Neural progenitor cell (in vitro differentiated cells): ENCODE data around the gene ABTB1. TPM values are rescaled to one million over a fixed set of nuclear protein-coding genes. Genes with fewer than 3 reads are reported as not detected.
A peak's percentile ranks its signal among the peaks of the same experiment; 100 is the strongest.

ENCODE experiments used
- DNase-seq: peaks from one replicate; pipeline ENCODE4 v3.0.0-alpha.2; 2016; ENCODE audit warnings: low spot score
- H2AFZ ChIP-seq: fragments of 200-600 bp; sonication (generic); replicated peaks from 2 replicates; pipeline ENCODE4 v1.6.1; 2016; ENCODE audit warnings: antibody characterized with exemption
- H3F3A ChIP-seq: fragments of 200-600 bp; sonication (generic); 2 replicates; pipeline ENCODE4 v1.6.1; 2016; ENCODE audit warnings: antibody characterized with exemption, low read depth
- H3K27ac ChIP-seq: fragments of 200-600 bp; sonication (generic); 2 replicates; pipeline ENCODE4 v1.5.1; 2016; ENCODE audit warnings: mild to moderate bottlenecking
- H3K27me3 ChIP-seq: fragments of 200-600 bp; sonication (generic); 2 replicates; pipeline ENCODE4 v1.6.1; 2016; ENCODE audit warnings: mild to moderate bottlenecking, moderate library complexity
- H3K36me3 ChIP-seq: fragments of 200-600 bp; sonication (generic); 2 replicates; pipeline ENCODE4 v1.5.1; 2016
- H3K4me1 ChIP-seq: fragments of 200-600 bp; sonication (generic); 2 replicates; pipeline ENCODE4 v1.6.1; 2016; ENCODE audit warnings: mixed run types
- H3K4me2 ChIP-seq: fragments of 200-600 bp; sonication (generic); 2 replicates; pipeline ENCODE4 v1.6.1; 2016
- H3K4me3 ChIP-seq: fragments of 200-600 bp; sonication (generic); 2 replicates; pipeline ENCODE4 v1.5.1; 2016
- H3K79me2 ChIP-seq: fragments of 200-600 bp; sonication (generic); 2 replicates; pipeline ENCODE4 v1.6.1; 2016; ENCODE audit warnings: low read depth
- H3K9ac ChIP-seq: fragments of 200-600 bp; sonication (generic); 2 replicates; pipeline ENCODE4 v1.6.1; 2016
- H3K9me3 ChIP-seq: fragments of 200-600 bp; sonication (generic); 2 replicates; pipeline ENCODE4 v1.5.1; 2016; ENCODE audit warnings: low read depth
- H4K20me1 ChIP-seq: fragments of 200-600 bp; sonication (generic); 2 replicates; pipeline ENCODE4 v1.6.1; 2016; ENCODE audit warnings: low read depth
- H3K27ac Mint-ChIP-seq: 3 replicates; pipeline ENCODE4 v1.8.0; 2021; ENCODE audit warnings: mixed read lengths
- H3K27me3 Mint-ChIP-seq: 2 replicates; pipeline ENCODE4 v1.8.0; 2022; ENCODE audit warnings: low read depth, mild to moderate bottlenecking, inconsistent platforms, moderate library complexity, mixed read lengths; ENCODE audit not compliant: insufficient read depth
- H3K36me3 Mint-ChIP-seq: 3 replicates; pipeline ENCODE4 v1.8.0; 2021; ENCODE audit warnings: mixed read lengths
- H3K4me1 Mint-ChIP-seq: 3 replicates; pipeline ENCODE4 v1.8.0; 2021; ENCODE audit warnings: mixed read lengths
- H3K4me3 Mint-ChIP-seq: 3 replicates; pipeline ENCODE4 v1.8.0; 2021; ENCODE audit warnings: mild to moderate bottlenecking, moderate library complexity, mixed read lengths
- H3K9me3 Mint-ChIP-seq: 3 replicates; pipeline ENCODE4 v1.8.0; 2020; ENCODE audit warnings: mixed read lengths
- EZH2 ChIP-seq: fragments of 200-600 bp; sonication (generic); IDR thresholded peaks from 2 replicates; pipeline ENCODE4 v1.6.1; 2017; ENCODE audit warnings: antibody characterized with exemption, mild to moderate bottlenecking, moderate library complexity
- EZH2phosphoT487 ChIP-seq: fragments of 200-600 bp; sonication (generic); IDR thresholded peaks from 2 replicates; pipeline ENCODE4 v1.6.1; 2017; ENCODE audit warnings: antibody characterized with exemption
- total RNA-seq: library from RNA; depleted of rRNA; stranded (reverse); fragments of >200 nt; gene quantifications from 2 replicates; pipeline ENCODE4 v1.2.3, GENCODE V29; 2015; ENCODE audit warnings: low replicate concordance
- TF ChIP-seq, protein P1 (sequence below): fragments of 200-600 bp; sonication (generic); IDR thresholded peaks from 2 replicates; pipeline ENCODE4 v1.5.1; 2017; ENCODE audit warnings: antibody characterized with exemption, mild to moderate bottlenecking

ABTB1 gene
- total RNA-seq, 1 donor from 2014 or later: 2.4 TPM

DNA sequence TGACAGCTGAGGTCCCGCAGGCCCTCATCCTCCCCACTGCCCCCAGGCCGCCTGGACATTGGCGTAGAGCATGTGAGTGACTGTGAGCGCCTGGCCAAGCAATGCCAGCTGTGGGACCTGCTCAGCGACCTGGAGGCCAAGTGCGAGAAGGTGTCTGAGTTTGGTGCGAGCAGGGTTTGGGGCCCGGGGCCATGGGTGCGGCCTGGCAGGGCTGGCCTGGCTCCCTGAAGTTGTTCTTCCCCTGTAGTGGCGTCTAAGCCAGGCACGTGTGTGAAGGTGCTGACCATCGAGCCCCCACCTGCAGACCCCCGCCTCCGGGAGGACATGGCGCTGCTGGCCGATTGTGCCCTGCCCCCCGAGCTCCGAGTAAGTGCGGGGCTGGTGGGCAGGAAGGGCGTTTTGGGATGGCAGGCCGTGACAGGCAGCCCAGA is 4.2 kb downstream of the ABTB1 start:
- Mint-ChIP-seq H3K4me3 (no peak overlapping the region), H3K36me3 (peaks cover 3% of the 10 kb centered on the region), H3K4me1 (peaks cover 14% of the 10 kb centered on the region), H3K27ac (no peak overlapping the region), H3K27me3 (peaks cover 6% of the 10 kb centered on the region), H3K9me3 (no peaks in the 10 kb centered on the region)
- no peak overlapping the region for H3K4me3 ChIP-seq
- H3K9me3 ChIP-seq: no peaks in the 10 kb centered on the region
- peaks cover 4% of the 10 kb centered on the region for H3F3A ChIP-seq
- TF ChIP-seq EZH2phosphoT487 (no peak), EZH2 (no peak)
- TF ChIP-seq, protein P1, sequence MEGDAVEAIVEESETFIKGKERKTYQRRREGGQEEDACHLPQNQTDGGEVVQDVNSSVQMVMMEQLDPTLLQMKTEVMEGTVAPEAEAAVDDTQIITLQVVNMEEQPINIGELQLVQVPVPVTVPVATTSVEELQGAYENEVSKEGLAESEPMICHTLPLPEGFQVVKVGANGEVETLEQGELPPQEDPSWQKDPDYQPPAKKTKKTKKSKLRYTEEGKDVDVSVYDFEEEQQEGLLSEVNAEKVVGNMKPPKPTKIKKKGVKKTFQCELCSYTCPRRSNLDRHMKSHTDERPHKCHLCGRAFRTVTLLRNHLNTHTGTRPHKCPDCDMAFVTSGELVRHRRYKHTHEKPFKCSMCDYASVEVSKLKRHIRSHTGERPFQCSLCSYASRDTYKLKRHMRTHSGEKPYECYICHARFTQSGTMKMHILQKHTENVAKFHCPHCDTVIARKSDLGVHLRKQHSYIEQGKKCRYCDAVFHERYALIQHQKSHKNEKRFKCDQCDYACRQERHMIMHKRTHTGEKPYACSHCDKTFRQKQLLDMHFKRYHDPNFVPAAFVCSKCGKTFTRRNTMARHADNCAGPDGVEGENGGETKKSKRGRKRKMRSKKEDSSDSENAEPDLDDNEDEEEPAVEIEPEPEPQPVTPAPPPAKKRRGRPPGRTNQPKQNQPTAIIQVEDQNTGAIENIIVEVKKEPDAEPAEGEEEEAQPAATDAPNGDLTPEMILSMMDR: no peak
- H3K9ac ChIP-seq: no peak overlapping the region
- DNase-seq: no peak
- H3K4me1 ChIP-seq: no peaks in the 10 kb centered on the region
- peaks cover 24% of the 10 kb centered on the region for H3K27me3 ChIP-seq
- no peak overlapping the region for H3K4me2 ChIP-seq
- H3K36me3 ChIP-seq: no peaks in the 10 kb centered on the region
- H4K20me1 ChIP-seq: no peaks in the 10 kb centered on the region
- no peak overlapping the region for H2AFZ ChIP-seq
- H3K27ac ChIP-seq: no peak overlapping the region
- H3K79me2 ChIP-seq: no peaks in the 10 kb centered on the region

- Mint-ChIP-seq H3K9me3 (no peaks in the 10 kb centered on the region), H3K27ac (peak overlapping the region; percentile 83), H3K4me1 (peaks cover 16% of the 10 kb centered on the region), H3K36me3 (peaks cover 3% of the 10 kb centered on the region), H3K4me3 (peak overlapping the region; percentile 33), H3K27me3 (peaks cover 6% of the 10 kb centered on the region)
- no peak overlapping the region for H2AFZ ChIP-seq
- TF ChIP-seq EZH2 (no peak), EZH2phosphoT487 (no peak)
- TF ChIP-seq, protein P1: no peak
- H3K36me3 ChIP-seq: no peaks in the 10 kb centered on the region
- no peak overlapping the region for H3K4me2 ChIP-seq
- no peak overlapping the region for H3K4me3 ChIP-seq
- no peak overlapping the region for H3K27ac ChIP-seq
- H4K20me1 ChIP-seq: no peaks in the 10 kb centered on the region
- peaks cover 19% of the 10 kb centered on the region for H3K27me3 ChIP-seq
- no peaks in the 10 kb centered on the region for H3K4me1 ChIP-seq
- no peak overlapping the region for H3K9ac ChIP-seq
- peaks cover 4% of the 10 kb centered on the region for H3F3A ChIP-seq
- no peak for DNase-seq
- no peaks in the 10 kb centered on the region for H3K79me2 ChIP-seq
- no peaks in the 10 kb centered on the region for H3K9me3 ChIP-seq
Measured at GRCh38 chr3:127677541-127678314, 5.0 kb downstream of the ABTB1 start.

DNA sequence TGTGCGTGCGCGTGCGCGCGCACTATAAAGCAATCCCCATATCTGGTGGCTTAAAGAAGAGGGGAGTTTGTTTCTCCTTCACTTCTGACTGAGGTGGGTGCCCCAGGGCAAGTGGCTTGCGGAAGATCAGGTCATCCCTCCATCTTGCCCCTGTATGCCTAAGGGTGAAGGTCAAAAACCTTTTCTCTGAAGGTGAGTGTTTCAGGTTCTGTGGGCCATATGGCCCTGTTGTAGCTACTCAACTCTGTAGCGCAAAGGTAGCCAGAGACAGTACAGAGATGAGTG is 5.5 kb downstream of the ABTB1 start:
- Histone ChIP-seq H3K9ac (no peak overlapping the region), H3K27me3 (peaks cover 17% of the 10 kb centered on the region), H3K79me2 (no peaks in the 10 kb centered on the region), H3K36me3 (no peaks in the 10 kb centered on the region), H3K4me2 (no peak overlapping the region), H2AFZ (no peak overlapping the region), H4K20me1 (no peaks in the 10 kb centered on the region), H3K9me3 (no peaks in the 10 kb centered on the region), H3K4me1 (no peaks in the 10 kb centered on the region), H3K4me3 (no peak overlapping the region), H3F3A (peaks cover 4% of the 10 kb centered on the region), H3K27ac (no peak overlapping the region)
- H3K27ac Mint-ChIP-seq: no peak overlapping the region
- peaks cover 6% of the 10 kb centered on the region for H3K27me3 Mint-ChIP-seq
- H3K4me3 Mint-ChIP-seq: no peak overlapping the region
- no peaks in the 10 kb centered on the region for H3K9me3 Mint-ChIP-seq
- peaks cover 3% of the 10 kb centered on the region for H3K36me3 Mint-ChIP-seq
- TF ChIP-seq EZH2phosphoT487: no peak
- TF ChIP-seq, protein P1: no peak
- no peak for TF ChIP-seq EZH2
- peaks cover 16% of the 10 kb centered on the region for H3K4me1 Mint-ChIP-seq
- no peak for DNase-seq
